Tongue (tissue), 2 donors: ENCODE measurements around the gene FOXQ1. TPM values are rescaled to one million over a fixed set of nuclear protein-coding genes. Genes with fewer than 3 reads are reported as not detected.

Source experiments
- DNase-seq: peaks from one replicate; pipeline ENCODE4 v3.0.0-alpha.2; 2015
- total RNA-seq: library from RNA; depleted of rRNA; stranded (reverse); fragments of >200 nt; gene quantifications from one replicate; pipeline ENCODE4 v1.2.3, GENCODE V29; 2014

The FOXQ1 gene
- total RNA-seq, result 6.4 TPM

GRCh38 chr6:1311400-1312202 lies at the start of gene FOXQ1:
Gene FOXQ1, plus strand, starts transcription at chr6:1312098. Its CDS starts 607 bp downstream, at chr6:1312705.
- peak; percentile 80 for DNase-seq

- DNase-seq, result no peak
These were observed 49.2 kb upstream of the FOXQ1 start for GRCh38 chr6:1262704-1263038.

- DNase-seq, result no peak
These were observed 48.7 kb upstream of the FOXQ1 start for GRCh38 chr6:1263039-1263849.

- DNase-seq, result no peak
These were observed 48.0 kb upstream of the FOXQ1 start for GRCh38 chr6:1263850-1264377.

GRCh38 chr6:1264619-1265445 lies 47.1 kb upstream of the FOXQ1 start:
- DNase-seq, result no peak

GRCh38 chr6:1266686-1267056 lies 45.2 kb upstream of the FOXQ1 start:
- DNase-seq, result no peak

- no peak for DNase-seq
These were observed 44.7 kb upstream of the FOXQ1 start for GRCh38 chr6:1267057-1267732.

- no peak for DNase-seq
These were observed 43.8 kb upstream of the FOXQ1 start for GRCh38 chr6:1267790-1268762.

GRCh38 chr6:1271071-1271763 lies 40.7 kb upstream of the FOXQ1 start:
- no peak for DNase-seq

GRCh38 chr6:1278061-1278720 lies 33.7 kb upstream of the FOXQ1 start:
- DNase-seq, result no peak

- no peak for DNase-seq
These were observed 32.8 kb upstream of the FOXQ1 start for GRCh38 chr6:1279065-1279464.

GRCh38 chr6:1280666-1281300 lies 31.1 kb upstream of the FOXQ1 start:
- DNase-seq, result no peak

- no peak for DNase-seq
These were observed 30.2 kb upstream of the FOXQ1 start for GRCh38 chr6:1281746-1282145.

- DNase-seq, result no peak
These were observed 28.4 kb upstream of the FOXQ1 start for GRCh38 chr6:1283501-1283900.

GRCh38 chr6:1285556-1285955 lies 26.3 kb upstream of the FOXQ1 start:
- DNase-seq, result peak; percentile 38

- DNase-seq, result no peak
These were observed 25.9 kb upstream of the FOXQ1 start for GRCh38 chr6:1285956-1286355.

GRCh38 chr6:1287103-1287591 lies 24.8 kb upstream of the FOXQ1 start:
- DNase-seq, result no peak

- DNase-seq, result no peak
These were observed 21.8 kb upstream of the FOXQ1 start for GRCh38 chr6:1290086-1290485.

GRCh38 chr6:1290805-1291204 lies 21.1 kb upstream of the FOXQ1 start:
- no peak for DNase-seq
